Retinal pigment epithelial cell (primary cell): ENCODE measurements around the gene KCTD19.

Experiments used
- DNase-seq: peaks from one replicate; pipeline ENCODE4 v3.0.0-alpha.2; 2010; ENCODE audit warnings: low read depth
- H3K4me3 ChIP-seq: 2 replicates; pipeline ENCODE4 v1.5.1; 2011; ENCODE audit warnings: mild to moderate bottlenecking, low read length, control low read depth, moderate library complexity
- TF ChIP-seq, protein P1 (sequence below): conservative IDR thresholded peaks from 2 replicates; pipeline ENCODE4 v1.5.1; 2011; ENCODE audit warnings: low read depth, low read length, control low read depth, inconsistent platforms

The KCTD19 gene

GRCh38 chr16:67304020-67304419, 22.5 kb downstream of the KCTD19 start:
- DNase-seq, result no peak

GRCh38 chr16:67302970-67303369, 23.6 kb downstream of the KCTD19 start:
- no peak overlapping the region for H3K4me3 ChIP-seq
- no peak for DNase-seq
- TF ChIP-seq, protein P1, sequence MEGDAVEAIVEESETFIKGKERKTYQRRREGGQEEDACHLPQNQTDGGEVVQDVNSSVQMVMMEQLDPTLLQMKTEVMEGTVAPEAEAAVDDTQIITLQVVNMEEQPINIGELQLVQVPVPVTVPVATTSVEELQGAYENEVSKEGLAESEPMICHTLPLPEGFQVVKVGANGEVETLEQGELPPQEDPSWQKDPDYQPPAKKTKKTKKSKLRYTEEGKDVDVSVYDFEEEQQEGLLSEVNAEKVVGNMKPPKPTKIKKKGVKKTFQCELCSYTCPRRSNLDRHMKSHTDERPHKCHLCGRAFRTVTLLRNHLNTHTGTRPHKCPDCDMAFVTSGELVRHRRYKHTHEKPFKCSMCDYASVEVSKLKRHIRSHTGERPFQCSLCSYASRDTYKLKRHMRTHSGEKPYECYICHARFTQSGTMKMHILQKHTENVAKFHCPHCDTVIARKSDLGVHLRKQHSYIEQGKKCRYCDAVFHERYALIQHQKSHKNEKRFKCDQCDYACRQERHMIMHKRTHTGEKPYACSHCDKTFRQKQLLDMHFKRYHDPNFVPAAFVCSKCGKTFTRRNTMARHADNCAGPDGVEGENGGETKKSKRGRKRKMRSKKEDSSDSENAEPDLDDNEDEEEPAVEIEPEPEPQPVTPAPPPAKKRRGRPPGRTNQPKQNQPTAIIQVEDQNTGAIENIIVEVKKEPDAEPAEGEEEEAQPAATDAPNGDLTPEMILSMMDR, result no peak

More at GRCh38 chr16:67304020-67304419, 22.5 kb downstream of the KCTD19 start:
- TF ChIP-seq, protein P1, result no peak
- no peak overlapping the region for H3K4me3 ChIP-seq

DNA sequence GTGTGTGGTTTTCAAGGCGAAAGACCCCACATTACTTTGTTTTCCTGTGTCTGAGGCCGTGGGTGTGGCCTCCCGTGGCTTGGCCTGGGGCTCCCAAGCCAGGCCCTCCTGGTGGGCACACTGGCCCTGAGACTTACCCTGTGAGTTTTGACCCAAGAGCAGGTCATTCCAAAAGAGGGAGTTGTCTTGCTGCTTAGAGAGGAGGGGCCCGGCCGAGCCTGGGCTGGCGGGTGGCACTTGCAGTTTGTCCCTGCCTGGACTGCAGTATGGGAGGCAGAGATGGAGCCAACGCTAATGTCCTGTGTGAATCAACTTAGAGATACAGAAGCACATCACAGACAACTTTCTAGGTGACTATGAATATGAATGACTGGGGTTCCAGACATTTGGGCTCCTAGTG, 24.5 kb downstream of the KCTD19 start:
- TF ChIP-seq, protein P1, result no peak
- no peak overlapping the region for H3K4me3 ChIP-seq
- DNase-seq, result no peak

DNA sequence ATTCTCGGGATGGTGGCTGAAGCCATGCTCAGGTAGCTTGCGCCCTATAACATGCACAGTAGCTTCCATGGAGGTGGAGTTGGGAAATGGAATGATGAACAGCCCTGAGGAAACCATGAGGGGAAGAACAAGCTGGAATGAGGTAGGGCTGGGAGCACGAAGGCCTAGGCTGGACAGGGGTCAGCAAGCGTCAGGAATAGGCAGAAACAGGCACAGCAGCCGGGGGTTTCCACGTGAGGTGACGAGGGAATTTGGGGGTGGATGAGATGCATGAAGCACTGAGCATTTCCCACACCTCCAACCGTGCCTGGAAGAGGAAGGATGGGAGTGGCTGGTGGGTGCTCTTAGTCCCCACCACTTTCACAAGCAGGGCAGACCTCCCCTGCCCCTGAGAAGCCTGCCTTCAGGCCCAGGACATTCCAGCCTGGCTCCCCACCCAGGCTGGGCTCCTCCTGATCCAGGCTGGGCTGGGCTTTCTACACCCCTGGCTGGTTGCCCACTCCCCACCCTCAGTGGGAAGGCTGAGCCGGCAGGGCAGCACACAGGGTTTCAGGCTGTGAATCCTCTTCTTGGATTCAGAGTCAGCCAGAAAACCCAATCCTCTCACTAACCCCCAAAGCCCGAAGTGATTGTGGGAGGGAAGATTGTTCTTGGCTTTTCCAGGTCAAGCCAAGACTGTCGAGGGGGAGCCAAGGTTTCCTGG, 25.3 kb downstream of the KCTD19 start:
- TF ChIP-seq, protein P1, result no peak
- DNase-seq, result no peak
- no peak overlapping the region for H3K4me3 ChIP-seq

DNA sequence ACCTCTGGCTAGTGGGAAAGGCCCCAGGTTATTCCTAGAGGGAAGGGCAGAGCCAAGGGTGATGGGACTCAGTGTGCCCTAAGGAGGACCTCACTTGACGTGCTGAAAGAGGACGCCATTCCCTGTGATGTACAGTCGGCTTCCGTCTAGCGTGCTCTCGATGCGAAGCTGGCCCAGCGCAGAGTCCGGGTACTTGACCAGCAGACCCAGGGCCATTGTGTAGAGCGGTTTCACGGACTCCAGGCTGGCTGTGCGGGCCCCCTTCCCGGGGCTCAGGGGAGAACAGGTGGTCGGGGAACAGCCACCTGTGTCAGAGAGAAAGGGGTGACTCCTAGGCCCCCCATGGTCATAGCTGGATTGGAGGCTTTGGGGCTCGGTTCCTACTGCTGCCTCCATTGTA, 27.3 kb downstream of the KCTD19 start:
- no peak overlapping the region for H3K4me3 ChIP-seq
- no peak for DNase-seq
- TF ChIP-seq, protein P1, result no peak

DNA sequence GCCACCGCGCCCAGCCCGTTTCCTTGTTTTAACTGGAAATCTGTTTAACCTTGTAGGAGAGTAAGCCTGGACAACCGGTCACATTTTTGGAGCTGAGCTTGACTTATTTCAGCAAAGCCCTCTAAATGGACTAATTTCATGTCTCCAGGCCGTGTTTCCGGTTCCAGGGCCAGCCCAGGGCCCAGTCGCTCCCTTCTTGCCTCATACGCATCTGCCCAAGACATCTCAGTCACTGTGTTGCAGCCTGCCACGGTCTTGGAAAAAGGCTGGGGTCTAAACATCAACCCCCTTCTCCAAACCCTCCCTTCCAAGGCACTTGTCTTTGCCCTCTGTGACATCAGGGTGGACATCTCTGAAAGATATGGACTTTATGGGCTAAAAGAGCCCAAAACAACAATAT, 28.3 kb downstream of the KCTD19 start:
- TF ChIP-seq, protein P1, result no peak
- no peak for DNase-seq
- no peak overlapping the region for H3K4me3 ChIP-seq

DNA sequence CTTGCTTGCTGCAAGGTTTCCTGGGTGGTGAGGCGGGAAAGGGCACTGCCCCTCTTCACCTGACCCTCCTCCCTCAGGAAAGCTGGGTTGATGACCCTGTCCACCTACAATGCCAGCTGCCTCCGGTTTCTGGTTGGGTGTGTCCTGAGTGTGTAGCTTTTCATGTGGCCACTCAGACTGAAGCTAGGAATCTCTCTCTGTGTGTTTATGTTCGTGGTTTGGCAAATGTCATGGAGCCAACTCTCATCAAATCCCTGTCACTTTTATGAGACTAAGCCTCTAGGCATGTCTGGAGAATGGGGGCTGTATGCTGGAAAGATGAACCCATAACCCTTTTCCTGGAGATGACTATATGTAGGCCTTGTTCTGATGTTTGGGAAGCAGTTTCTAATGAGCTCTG, 30.1 kb downstream of the KCTD19 start:
- TF ChIP-seq, protein P1, result no peak
- no peak for DNase-seq
- no peak overlapping the region for H3K4me3 ChIP-seq
